Measurements from ENCODE around the gene CPEB3. TPM values are rescaled to one million over a fixed set of nuclear protein-coding genes. Genes with fewer than 3 reads are reported as not detected.

The CPEB3 gene
- total RNA-seq, 5 donors from 2014 or later (not counting 1 experiment from before 2014, with no cell fraction given): 2.7 to 4.1 (median 3.1) TPM

DNA sequence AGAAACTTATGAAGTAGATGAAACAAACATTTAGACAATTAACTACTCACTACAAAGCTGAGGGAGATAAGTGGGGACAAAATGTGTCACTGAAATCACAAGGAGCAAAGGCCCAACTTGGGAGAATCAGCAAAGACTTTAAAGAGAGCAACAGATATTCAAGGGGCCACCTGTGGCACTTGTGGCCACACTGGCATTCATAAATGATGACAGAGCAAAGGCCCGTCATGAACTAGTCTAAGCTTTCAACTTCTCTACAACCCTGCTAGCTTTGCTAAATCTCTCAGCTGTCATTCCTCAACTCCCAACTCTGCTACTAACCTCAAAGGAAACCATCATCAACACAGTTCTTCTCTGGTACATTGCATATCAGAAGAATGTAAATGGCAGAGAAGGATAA is 178.4 kb downstream of the CPEB3 start:
- H3K4me1 Mint-ChIP-seq: no peaks in the 10 kb centered on the region
- WGBS (ENCODE audit: insufficient coverage): 79% methylated on average over 1 of the region's 1 CpG
- Histone ChIP-seq H3K36me3 (ENCODE audit: control insufficient read depth in 2 of 2, extremely low read depth in 1 of 2, insufficient read depth in 1 of 2, low read length in 1 of 2) (no peaks in the 10 kb centered on the region), H3K27me3 (replicated peaks in 1 of 2; ENCODE audit: control insufficient read depth in 2 of 2, extremely low read depth in 1 of 2, insufficient read depth in 2 of 2, low read length in 1 of 2) (no peaks in the 10 kb centered on the region), H3K4me1 (ENCODE audit: control insufficient read depth in 1 of 2, extremely low read depth in 1 of 2, insufficient read depth in 2 of 2, low read length in 2 of 2) (no peaks in the 10 kb centered on the region), H3K9me3 (no peaks in the 10 kb centered on the region), H3K4me3 (ENCODE audit: control insufficient read depth in 1 of 2, extremely low read depth in 1 of 2, low read length in 1 of 2) (no peak overlapping the region), H3K27ac (ENCODE audit: low read length) (no peak overlapping the region)
- H3K9me3 Mint-ChIP-seq: no peaks in the 10 kb centered on the region
- H3K36me3 Mint-ChIP-seq: peaks cover 8% of the 10 kb centered on the region
- DNase-seq (no peak), ATAC-seq (replicated peaks in 1 of 4) (no peak)
- no peak overlapping the region for H3K4me3 Mint-ChIP-seq
- H3K27me3 Mint-ChIP-seq: no peaks in the 10 kb centered on the region
- POLR2A ChIA-PET: no interaction called here
- CTCF ChIA-PET: interaction anchor here in 1 of 2 donors (0.7 kb wide), 1 partner anchor 769 kb away, joined by 3 read pairs; no protein-coding TSS in a partner anchor
- no peak overlapping the region for H3K27ac Mint-ChIP-seq

DNA sequence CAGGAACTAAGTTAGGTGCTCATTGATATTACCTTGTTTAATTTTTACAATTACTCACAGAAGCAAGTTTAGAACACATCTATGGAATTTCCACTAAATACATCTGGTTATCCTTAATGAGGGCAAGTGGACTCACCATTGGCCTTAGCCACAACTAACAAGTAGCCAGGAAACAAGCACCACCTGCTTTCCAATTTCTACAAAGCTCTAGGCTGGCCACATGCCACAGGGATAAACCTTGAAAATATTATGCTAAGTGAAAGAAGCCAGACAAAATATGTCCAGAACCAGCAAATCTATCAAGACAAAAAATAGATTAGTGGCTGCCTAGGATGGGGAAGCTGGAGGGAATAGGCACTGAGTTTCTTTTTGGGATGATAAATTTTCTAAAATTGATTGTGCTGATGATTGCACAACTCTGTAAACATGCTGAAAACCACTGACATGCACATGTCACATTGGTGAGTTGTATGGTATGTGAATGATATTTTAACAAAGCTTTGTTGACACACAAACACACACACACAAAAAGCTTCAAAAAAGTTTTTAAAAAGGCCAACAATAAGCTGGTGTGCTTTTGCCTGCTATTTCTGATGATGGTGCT is 179.4 kb downstream of the CPEB3 start:
- H3K4me3 ChIP-seq (ENCODE audit: control insufficient read depth in 1 of 2, extremely low read depth in 1 of 2, low read length in 1 of 2): no peak overlapping the region
- ChIA-PET POLR2A (no interaction called here), CTCF (interaction anchor here (0.5 to 0.6 kb wide), 2 partner anchors 776 to 1314 kb away, joined by 3 read pairs; no protein-coding TSS in a partner anchor)
- H3K27me3 ChIP-seq (replicated peaks in 1 of 2; ENCODE audit: control insufficient read depth in 2 of 2, extremely low read depth in 1 of 2, insufficient read depth in 2 of 2, low read length in 1 of 2): no peaks in the 10 kb centered on the region
- Mint-ChIP-seq H3K27ac (no peak overlapping the region), H3K36me3 (peaks cover 5% of the 10 kb centered on the region), H3K4me1 (no peaks in the 10 kb centered on the region), H3K9me3 (no peaks in the 10 kb centered on the region), H3K27me3 (no peaks in the 10 kb centered on the region), H3K4me3 (no peak overlapping the region)
- H3K27ac ChIP-seq (ENCODE audit: low read length): no peak overlapping the region
- H3K4me1 ChIP-seq (ENCODE audit: control insufficient read depth in 1 of 2, extremely low read depth in 1 of 2, insufficient read depth in 2 of 2, low read length in 2 of 2): no peaks in the 10 kb centered on the region
- ATAC-seq (replicated peaks in 1 of 4) (no peak), DNase-seq (no peak)
- H3K36me3 ChIP-seq (ENCODE audit: control insufficient read depth in 2 of 2, extremely low read depth in 1 of 2, insufficient read depth in 1 of 2, low read length in 1 of 2): no peaks in the 10 kb centered on the region
- no peaks in the 10 kb centered on the region for H3K9me3 ChIP-seq

DNA sequence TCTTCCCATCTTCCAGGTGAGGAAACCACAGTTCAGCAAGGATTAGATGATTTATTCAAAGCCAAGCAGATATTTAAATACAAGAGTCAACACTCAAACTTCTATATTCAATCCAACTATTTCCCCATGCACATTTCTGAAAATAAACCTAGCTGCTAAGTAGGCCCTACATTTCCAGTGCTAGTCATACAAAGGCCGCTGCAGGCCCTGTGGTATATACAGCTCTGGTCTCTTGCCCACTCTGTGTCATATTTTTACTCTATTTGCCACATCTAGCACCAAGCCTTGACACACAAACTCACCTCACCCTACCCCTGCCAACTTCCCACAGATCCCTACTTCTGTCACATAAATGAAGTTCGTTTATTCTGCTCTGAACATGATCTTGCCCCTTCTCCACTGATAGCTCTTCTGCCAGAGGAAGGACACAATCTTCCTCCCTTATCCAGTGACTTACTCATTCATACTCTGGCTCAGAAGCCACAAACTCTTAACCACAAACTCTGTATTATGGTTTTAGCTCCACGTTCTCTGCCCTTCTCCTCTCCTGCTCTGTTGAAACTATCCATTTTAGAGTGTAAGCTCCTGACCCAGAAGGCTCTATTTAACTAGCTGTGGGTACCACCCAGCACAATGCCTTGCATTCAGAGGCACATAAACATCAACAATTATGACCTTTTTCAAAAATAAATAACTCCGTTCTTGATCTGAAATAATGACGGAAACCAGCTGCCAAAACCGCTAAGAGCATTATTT is 180.7 kb downstream of the CPEB3 start:
- ATAC-seq (replicated peaks in 1 of 4) (no peak), DNase-seq (no peak)
- CTCF ChIA-PET: no interaction called here
- no peaks in the 10 kb centered on the region for H3K36me3 ChIP-seq (ENCODE audit: control insufficient read depth in 2 of 2, extremely low read depth in 1 of 2, insufficient read depth in 1 of 2, low read length in 1 of 2)
- Mint-ChIP-seq H3K27ac (no peak overlapping the region), H3K4me1 (peaks cover 0 to 2% (median 0%) of the 10 kb centered on the region in 3 donors), H3K9me3 (no peaks in the 10 kb centered on the region), H3K36me3 (peaks cover 11% of the 10 kb centered on the region), H3K4me3 (no peak overlapping the region), H3K27me3 (no peaks in the 10 kb centered on the region)
- no peak overlapping the region for H3K27ac ChIP-seq (ENCODE audit: low read length)
- H3K27me3 ChIP-seq (replicated peaks in 1 of 2; ENCODE audit: control insufficient read depth in 2 of 2, extremely low read depth in 1 of 2, insufficient read depth in 2 of 2, low read length in 1 of 2): no peaks in the 10 kb centered on the region
- H3K4me1 ChIP-seq (ENCODE audit: control insufficient read depth in 1 of 2, extremely low read depth in 1 of 2, insufficient read depth in 2 of 2, low read length in 2 of 2): no peaks in the 10 kb centered on the region
- WGBS (ENCODE audit: insufficient coverage): 61% methylated on average over 3 of the region's 6 CpGs
- no peaks in the 10 kb centered on the region for H3K9me3 ChIP-seq
- no peak overlapping the region for H3K4me3 ChIP-seq (ENCODE audit: control insufficient read depth in 1 of 2, extremely low read depth in 1 of 2, low read length in 1 of 2)
- POLR2A ChIA-PET: no interaction called here

DNA sequence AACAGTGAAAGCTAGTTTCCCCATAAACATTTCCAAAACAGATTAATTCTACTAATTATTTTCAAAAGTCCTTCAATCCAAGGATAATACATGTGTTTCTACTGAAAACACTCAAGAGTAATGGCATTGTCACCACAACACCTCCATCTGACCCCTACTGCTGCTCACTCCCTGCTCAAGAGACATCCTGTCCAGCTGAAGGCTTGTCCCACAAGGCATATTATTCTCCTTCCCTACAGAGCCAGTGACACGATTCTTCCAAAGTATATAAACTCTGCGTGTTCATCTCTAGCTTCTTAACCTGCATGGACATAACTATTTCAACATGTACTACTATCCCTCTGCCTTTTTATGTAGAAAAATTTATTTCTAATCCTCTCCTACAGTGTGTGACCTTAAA is 182.1 kb downstream of the CPEB3 start:
- Histone ChIP-seq H3K4me1 (ENCODE audit: control insufficient read depth in 1 of 2, extremely low read depth in 1 of 2, insufficient read depth in 2 of 2, low read length in 2 of 2) (no peaks in the 10 kb centered on the region), H3K27me3 (replicated peaks in 1 of 2; ENCODE audit: control insufficient read depth in 2 of 2, extremely low read depth in 1 of 2, insufficient read depth in 2 of 2, low read length in 1 of 2) (no peaks in the 10 kb centered on the region), H3K27ac (ENCODE audit: low read length) (no peak overlapping the region), H3K9me3 (no peaks in the 10 kb centered on the region), H3K4me3 (ENCODE audit: control insufficient read depth in 1 of 2, extremely low read depth in 1 of 2, low read length in 1 of 2) (no peak overlapping the region), H3K36me3 (ENCODE audit: control insufficient read depth in 2 of 2, extremely low read depth in 1 of 2, insufficient read depth in 1 of 2, low read length in 1 of 2) (no peaks in the 10 kb centered on the region)
- Mint-ChIP-seq H3K27ac (no peak overlapping the region), H3K4me1 (peaks cover 0 to 2% (median 0%) of the 10 kb centered on the region in 3 donors), H3K4me3 (no peak overlapping the region), H3K27me3 (no peaks in the 10 kb centered on the region), H3K36me3 (peaks cover 6% of the 10 kb centered on the region), H3K9me3 (no peaks in the 10 kb centered on the region)
- WGBS (ENCODE audit: insufficient coverage): 100% methylated on average over 2 of the region's 2 CpGs
- DNase-seq (no peak), ATAC-seq (replicated peaks in 1 of 4) (no peak)
- ChIA-PET POLR2A (no interaction called here), CTCF (no interaction called here)

DNA sequence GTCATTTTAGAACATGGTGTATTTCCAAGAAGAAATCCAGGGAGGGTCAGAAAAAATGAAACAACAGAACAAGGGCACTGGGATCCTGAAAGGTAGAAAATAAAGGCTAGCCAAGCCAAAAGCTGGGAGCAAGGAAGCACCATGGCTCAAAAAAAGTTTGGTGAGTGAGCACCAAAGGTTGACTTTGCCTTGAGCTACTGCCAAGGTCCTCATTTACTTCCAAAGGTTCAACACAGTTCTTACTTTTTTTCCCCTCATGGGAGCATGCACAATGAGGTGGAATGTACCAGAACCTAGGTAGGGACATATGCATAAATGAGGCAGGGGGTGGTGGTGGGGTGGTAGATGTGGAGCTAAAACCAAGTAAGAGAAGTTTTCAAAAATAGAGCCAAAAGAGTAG is 182.8 kb downstream of the CPEB3 start:
- Mint-ChIP-seq H3K27me3 (no peaks in the 10 kb centered on the region), H3K9me3 (no peaks in the 10 kb centered on the region), H3K36me3 (peaks cover 6% of the 10 kb centered on the region), H3K4me3 (no peak overlapping the region), H3K4me1 (peaks cover 0 to 2% (median 0%) of the 10 kb centered on the region in 3 donors), H3K27ac (no peak overlapping the region)
- H3K4me1 ChIP-seq (ENCODE audit: control insufficient read depth in 1 of 2, extremely low read depth in 1 of 2, insufficient read depth in 2 of 2, low read length in 2 of 2): no peaks in the 10 kb centered on the region
- POLR2A ChIA-PET: interaction anchor here in 1 of 2 donors (0.8 kb wide), 1 partner anchor 1449 kb away, joined by 3 read pairs; no protein-coding TSS in a partner anchor
- H3K4me3 ChIP-seq (ENCODE audit: control insufficient read depth in 1 of 2, extremely low read depth in 1 of 2, low read length in 1 of 2): no peak overlapping the region
- no peaks in the 10 kb centered on the region for H3K27me3 ChIP-seq (replicated peaks in 1 of 2; ENCODE audit: control insufficient read depth in 2 of 2, extremely low read depth in 1 of 2, insufficient read depth in 2 of 2, low read length in 1 of 2)
- H3K9me3 ChIP-seq: no peaks in the 10 kb centered on the region
- H3K36me3 ChIP-seq (ENCODE audit: control insufficient read depth in 2 of 2, extremely low read depth in 1 of 2, insufficient read depth in 1 of 2, low read length in 1 of 2): no peaks in the 10 kb centered on the region
- no peak overlapping the region for H3K27ac ChIP-seq (ENCODE audit: low read length)
- CTCF ChIA-PET: interaction anchor here in 1 of 2 donors (0.6 kb wide), 1 partner anchor 35 kb away, joined by 12 read pairs; no protein-coding TSS in a partner anchor
- DNase-seq (no peak), ATAC-seq (replicated peaks in 1 of 4) (no peak)

DNA sequence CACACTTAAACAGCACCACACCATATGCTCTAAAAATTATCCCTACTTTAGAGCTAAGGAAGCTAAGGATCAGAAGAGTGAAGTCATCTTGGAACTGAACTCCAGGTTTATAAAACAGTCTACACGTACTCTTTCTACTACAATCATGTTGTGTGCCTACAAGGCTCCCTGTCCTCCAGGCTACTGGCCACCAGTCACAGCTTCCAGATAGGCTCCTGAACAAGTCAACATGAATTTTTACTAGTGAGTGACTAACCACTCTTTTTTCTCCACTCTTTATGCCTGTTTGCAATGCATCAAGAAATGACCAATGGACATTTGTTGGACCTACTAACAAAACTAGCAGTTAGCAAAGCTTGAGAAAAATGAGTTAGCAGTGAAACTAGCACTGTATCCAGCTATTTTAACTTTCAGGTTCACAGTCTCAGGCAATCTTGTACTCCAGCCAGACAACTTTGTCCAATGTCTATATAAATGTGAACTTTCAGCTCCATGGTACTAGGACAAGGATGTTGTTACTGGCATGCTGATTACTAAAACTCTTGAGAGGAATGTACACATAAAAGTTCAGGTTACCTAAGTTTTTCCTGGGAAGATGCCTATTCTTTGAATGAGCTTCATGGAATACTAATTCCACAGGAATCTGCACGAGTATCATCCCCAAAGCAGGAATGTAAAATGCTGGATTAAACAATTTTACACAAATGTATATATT is 187.3 kb downstream of the CPEB3 start:
- H3K27me3 ChIP-seq (replicated peaks in 1 of 2; ENCODE audit: control insufficient read depth in 2 of 2, extremely low read depth in 1 of 2, insufficient read depth in 2 of 2, low read length in 1 of 2): no peaks in the 10 kb centered on the region
- Mint-ChIP-seq H3K27ac (no peak overlapping the region), H3K36me3 (peaks cover 6% of the 10 kb centered on the region), H3K4me1 (peaks cover 0 to 12% (median 6%) of the 10 kb centered on the region in 3 donors), H3K27me3 (no peaks in the 10 kb centered on the region), H3K4me3 (no peak overlapping the region), H3K9me3 (no peaks in the 10 kb centered on the region)
- H3K4me1 ChIP-seq (ENCODE audit: control insufficient read depth in 1 of 2, extremely low read depth in 1 of 2, insufficient read depth in 2 of 2, low read length in 2 of 2): no peaks in the 10 kb centered on the region
- H3K9me3 ChIP-seq: no peaks in the 10 kb centered on the region
- DNase-seq: no peak
- no peak overlapping the region for H3K4me3 ChIP-seq (ENCODE audit: control insufficient read depth in 1 of 2, extremely low read depth in 1 of 2, low read length in 1 of 2)
- 100% methylated on average over 1 of the region's 2 CpGs for WGBS (ENCODE audit: insufficient coverage)
- ChIA-PET CTCF (interaction anchor here (0.5 to 0.7 kb wide), 3 partner anchors 35 to 334 kb away, joined by 3 to 8 read pairs (median 6); no protein-coding TSS in a partner anchor), POLR2A (no interaction called here)
- H3K36me3 ChIP-seq (ENCODE audit: control insufficient read depth in 2 of 2, extremely low read depth in 1 of 2, insufficient read depth in 1 of 2, low read length in 1 of 2): no peaks in the 10 kb centered on the region
- no peak for ATAC-seq (replicated peaks in 1 of 4)
- no peak overlapping the region for H3K27ac ChIP-seq (ENCODE audit: low read length)
